Measurements from ENCODE around the gene PRKAR2B.

PRKAR2B gene

GRCh38 chr7:107057474-107057833 lies 12.9 kb downstream of the PRKAR2B start:
- TF ChIP-seq POU2F2 (IDR thresholded peaks at IDR 0.05; ENCODE audit: low read depth, low read length) (no peak), TAF1 (IDR thresholded peaks at IDR 0.05; ENCODE audit: low read depth, low read length) (no peak), PAX5 (IDR thresholded peaks at IDR 0.05; ENCODE audit: insufficient read depth, low read length, severe bottlenecking) (no peak), SPI1 (IDR thresholded peaks at IDR 0.05; ENCODE audit: low read depth, low read length) (no peak), POLR2A (IDR thresholded peaks at IDR 0.05; ENCODE audit: low read depth, low read length) (no peak), POLR2AphosphoS5 (IDR thresholded peaks at IDR 0.05; ENCODE audit: low read depth, low read length) (no peak)
- DNase-seq (ENCODE audit: insufficient read length, low spot score): no peak
- no peak for FAIRE-seq

GRCh38 chr7:107059468-107059867 lies 15.0 kb downstream of the PRKAR2B start:
- TF ChIP-seq SPI1 (IDR thresholded peaks at IDR 0.05; ENCODE audit: low read depth, low read length): no peak
- TF ChIP-seq POLR2A (IDR thresholded peaks at IDR 0.05; ENCODE audit: low read depth, low read length): no peak
- no peak for TF ChIP-seq POLR2AphosphoS5 (IDR thresholded peaks at IDR 0.05; ENCODE audit: low read depth, low read length)
- TF ChIP-seq TAF1 (IDR thresholded peaks at IDR 0.05; ENCODE audit: low read depth, low read length): no peak
- TF ChIP-seq PAX5 (IDR thresholded peaks at IDR 0.05; ENCODE audit: insufficient read depth, low read length, severe bottlenecking): no peak
- no peak for TF ChIP-seq POU2F2 (IDR thresholded peaks at IDR 0.05; ENCODE audit: low read depth, low read length)
- DNase-seq (ENCODE audit: insufficient read length, low spot score): no peak
- FAIRE-seq: no peak

DNA sequence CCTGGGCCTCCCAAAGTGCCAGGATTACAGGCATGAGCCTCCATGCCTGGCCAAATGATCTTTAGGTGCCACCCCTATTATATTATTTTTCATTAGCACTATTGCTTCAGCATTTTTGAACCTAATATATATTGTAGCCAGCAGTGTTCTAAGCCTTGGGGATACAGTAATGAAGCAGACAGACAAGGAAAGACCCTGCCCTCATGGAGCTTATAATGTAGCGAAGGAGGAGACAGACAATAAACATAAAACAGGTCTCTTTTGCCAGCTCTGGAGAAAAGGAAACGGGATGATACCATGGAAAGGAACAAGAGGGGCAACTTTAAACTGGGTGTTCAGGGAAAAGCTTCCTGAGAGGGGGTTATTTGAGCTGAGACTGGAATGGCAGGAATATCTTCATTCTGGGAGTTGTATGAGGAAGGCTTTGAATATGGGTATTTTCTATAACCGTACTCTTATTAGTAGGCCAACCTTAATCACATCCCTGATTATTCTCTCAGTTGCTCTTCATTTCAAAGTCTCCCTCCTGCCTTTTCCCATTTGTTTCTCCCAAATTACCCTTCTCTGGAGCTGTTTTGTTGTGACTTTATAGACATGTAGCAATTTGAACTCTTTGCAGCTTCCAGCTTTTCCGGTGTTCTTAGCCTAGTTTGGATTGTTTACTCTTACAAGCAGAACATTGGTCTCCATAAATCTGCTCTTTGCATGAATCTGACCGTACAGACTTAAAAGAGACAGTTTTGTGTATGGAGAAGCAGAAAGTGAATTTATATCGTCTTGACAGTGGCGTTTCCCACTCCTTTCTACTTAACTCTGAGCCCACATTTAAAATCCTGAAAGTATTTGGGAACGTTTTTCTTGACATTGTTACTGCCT lies 19.0 kb downstream of the PRKAR2B start:
- no peak for DNase-seq (ENCODE audit: insufficient read length, low spot score)
- no peak for FAIRE-seq
- TF ChIP-seq SPI1 (IDR thresholded peaks at IDR 0.05; ENCODE audit: low read depth, low read length) (no peak), POU2F2 (IDR thresholded peaks at IDR 0.05; ENCODE audit: low read depth, low read length) (no peak), TAF1 (IDR thresholded peaks at IDR 0.05; ENCODE audit: low read depth, low read length) (no peak), POLR2A (IDR thresholded peaks at IDR 0.05; ENCODE audit: low read depth, low read length) (no peak), PAX5 (IDR thresholded peaks at IDR 0.05; ENCODE audit: insufficient read depth, low read length, severe bottlenecking) (no peak), POLR2AphosphoS5 (IDR thresholded peaks at IDR 0.05; ENCODE audit: low read depth, low read length) (no peak)

GRCh38 chr7:107064255-107064654 lies 19.8 kb downstream of the PRKAR2B start:
- TF ChIP-seq SPI1 (IDR thresholded peaks at IDR 0.05; ENCODE audit: low read depth, low read length) (no peak), POLR2AphosphoS5 (IDR thresholded peaks at IDR 0.05; ENCODE audit: low read depth, low read length) (no peak), TAF1 (IDR thresholded peaks at IDR 0.05; ENCODE audit: low read depth, low read length) (no peak), PAX5 (IDR thresholded peaks at IDR 0.05; ENCODE audit: insufficient read depth, low read length, severe bottlenecking) (no peak), POLR2A (IDR thresholded peaks at IDR 0.05; ENCODE audit: low read depth, low read length) (no peak), POU2F2 (IDR thresholded peaks at IDR 0.05; ENCODE audit: low read depth, low read length) (no peak)
- DNase-seq (ENCODE audit: insufficient read length, low spot score): no peak
- no peak for FAIRE-seq

GRCh38 chr7:107065929-107066247 lies 21.4 kb downstream of the PRKAR2B start:
- FAIRE-seq (no peak), DNase-seq (ENCODE audit: insufficient read length, low spot score) (no peak)
- TF ChIP-seq PAX5 (IDR thresholded peaks at IDR 0.05; ENCODE audit: insufficient read depth, low read length, severe bottlenecking): no peak
- no peak for TF ChIP-seq TAF1 (IDR thresholded peaks at IDR 0.05; ENCODE audit: low read depth, low read length)
- TF ChIP-seq SPI1 (IDR thresholded peaks at IDR 0.05; ENCODE audit: low read depth, low read length): no peak
- TF ChIP-seq POU2F2 (IDR thresholded peaks at IDR 0.05; ENCODE audit: low read depth, low read length): no peak

GRCh38 chr7:107068156-107068555 lies 23.7 kb downstream of the PRKAR2B start:
- DNase-seq (ENCODE audit: insufficient read length, low spot score): no peak
- no peak for TF ChIP-seq TAF1 (IDR thresholded peaks at IDR 0.05; ENCODE audit: low read depth, low read length)
- TF ChIP-seq SPI1 (IDR thresholded peaks at IDR 0.05; ENCODE audit: low read depth, low read length): peak; percentile 51; the same call in 1 of the 2 replicates
- peak; percentile 68 for FAIRE-seq

DNA sequence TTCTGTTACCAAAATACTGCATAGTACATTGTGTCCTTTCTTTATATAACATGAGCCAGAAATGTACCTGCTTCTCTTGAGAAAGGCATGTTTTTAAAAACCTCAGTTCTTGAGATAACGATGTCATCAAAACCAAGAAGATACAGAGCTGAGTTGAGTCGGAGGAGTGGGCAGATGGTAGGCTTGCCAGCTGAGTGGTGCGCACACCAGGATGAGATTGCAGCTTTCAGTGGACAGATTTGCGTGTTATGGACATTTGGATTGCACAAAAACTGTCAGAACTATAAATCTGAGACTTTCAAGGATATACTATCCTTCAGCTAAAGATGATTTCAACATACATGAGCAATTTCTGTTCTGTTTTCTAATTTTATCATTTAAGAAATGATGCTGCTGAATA lies 25.0 kb downstream of the PRKAR2B start:
- no peak for FAIRE-seq
- TF ChIP-seq POLR2A (IDR thresholded peaks at IDR 0.05; ENCODE audit: low read depth, low read length) (no peak), SPI1 (IDR thresholded peaks at IDR 0.05; ENCODE audit: low read depth, low read length) (no peak), POU2F2 (IDR thresholded peaks at IDR 0.05; ENCODE audit: low read depth, low read length) (no peak), PAX5 (IDR thresholded peaks at IDR 0.05; ENCODE audit: insufficient read depth, low read length, severe bottlenecking) (no peak), TAF1 (IDR thresholded peaks at IDR 0.05; ENCODE audit: low read depth, low read length) (no peak), POLR2AphosphoS5 (IDR thresholded peaks at IDR 0.05; ENCODE audit: low read depth, low read length) (no peak)
- no peak for DNase-seq (ENCODE audit: insufficient read length, low spot score)

- DNase-seq (ENCODE audit: insufficient read length, low spot score) (no peak), FAIRE-seq (no peak)
- no peak for TF ChIP-seq PAX5 (IDR thresholded peaks at IDR 0.05; ENCODE audit: insufficient read depth, low read length, severe bottlenecking)
- TF ChIP-seq POLR2A (IDR thresholded peaks at IDR 0.05; ENCODE audit: low read depth, low read length): no peak
- TF ChIP-seq TAF1 (IDR thresholded peaks at IDR 0.05; ENCODE audit: low read depth, low read length): no peak
- no peak for TF ChIP-seq SPI1 (IDR thresholded peaks at IDR 0.05; ENCODE audit: low read depth, low read length)
- TF ChIP-seq POLR2AphosphoS5 (IDR thresholded peaks at IDR 0.05; ENCODE audit: low read depth, low read length): no peak
- TF ChIP-seq POU2F2 (IDR thresholded peaks at IDR 0.05; ENCODE audit: low read depth, low read length): no peak
Observed at GRCh38 chr7:107070710-107071109, 26.2 kb downstream of the PRKAR2B start.

- FAIRE-seq: no peak
- DNase-seq (ENCODE audit: insufficient read length, low spot score): no peak
- no peak for TF ChIP-seq SPI1 (IDR thresholded peaks at IDR 0.05; ENCODE audit: low read depth, low read length)
- TF ChIP-seq PAX5 (IDR thresholded peaks at IDR 0.05; ENCODE audit: insufficient read depth, low read length, severe bottlenecking): no peak
- no peak for TF ChIP-seq TAF1 (IDR thresholded peaks at IDR 0.05; ENCODE audit: low read depth, low read length)
- no peak for TF ChIP-seq POU2F2 (IDR thresholded peaks at IDR 0.05; ENCODE audit: low read depth, low read length)
- no peak for TF ChIP-seq POLR2AphosphoS5 (IDR thresholded peaks at IDR 0.05; ENCODE audit: low read depth, low read length)
Observed at GRCh38 chr7:107071129-107071528, 26.6 kb downstream of the PRKAR2B start.

DNA sequence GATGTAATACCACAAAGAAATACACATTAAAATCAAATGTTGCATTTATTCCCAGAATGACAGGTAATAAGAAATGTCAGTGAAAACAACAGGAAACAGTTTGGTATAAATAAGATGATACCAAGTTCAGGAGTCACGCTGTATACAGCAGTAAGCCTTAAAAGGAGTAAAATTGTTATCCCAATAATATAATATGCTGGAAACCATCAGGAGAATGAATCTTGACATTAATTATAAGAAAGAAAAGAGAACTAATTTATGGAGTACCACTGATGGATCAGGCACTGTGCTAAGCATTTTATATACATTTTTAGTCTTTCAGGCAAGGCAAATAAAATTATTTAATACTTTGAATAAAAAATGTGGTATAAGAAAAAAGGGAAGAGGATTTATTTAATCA lies 27.6 kb downstream of the PRKAR2B start:
- no peak for FAIRE-seq
- no peak for TF ChIP-seq PAX5 (IDR thresholded peaks at IDR 0.05; ENCODE audit: insufficient read depth, low read length, severe bottlenecking)
- TF ChIP-seq POU2F2 (IDR thresholded peaks at IDR 0.05; ENCODE audit: low read depth, low read length): no peak
- TF ChIP-seq POLR2AphosphoS5 (IDR thresholded peaks at IDR 0.05; ENCODE audit: low read depth, low read length): no peak
- TF ChIP-seq SPI1 (IDR thresholded peaks at IDR 0.05; ENCODE audit: low read depth, low read length): no peak
- TF ChIP-seq TAF1 (IDR thresholded peaks at IDR 0.05; ENCODE audit: low read depth, low read length): no peak
- TF ChIP-seq POLR2A (IDR thresholded peaks at IDR 0.05; ENCODE audit: low read depth, low read length): no peak
- DNase-seq (ENCODE audit: insufficient read length, low spot score): no peak

Data from GM12891 (cell line).